ENCODE data around the gene GBA2.

- TF ChIP-seq CTCF (IDR thresholded peaks at IDR 0.05 in 2 of 3, conservative IDR thresholded peaks at IDR 0.05 in 1 of 3; ENCODE audit: borderline replicate concordance in 1 of 3, insufficient read depth in 1 of 3, low read depth in 2 of 3, low read length in 2 of 3) (no peak), POLR2A (IDR thresholded peaks at IDR 0.05; ENCODE audit: borderline replicate concordance, extremely low read depth, insufficient read depth, insufficient read length) (no peak), EZH2 (IDR thresholded peaks at IDR 0.05) (no peak)
Measured at GRCh38 chr9:35793461-35793860, 44.4 kb upstream of the GBA2 start.
